ENCODE data around the gene MVK.

Gene MVK

DNA sequence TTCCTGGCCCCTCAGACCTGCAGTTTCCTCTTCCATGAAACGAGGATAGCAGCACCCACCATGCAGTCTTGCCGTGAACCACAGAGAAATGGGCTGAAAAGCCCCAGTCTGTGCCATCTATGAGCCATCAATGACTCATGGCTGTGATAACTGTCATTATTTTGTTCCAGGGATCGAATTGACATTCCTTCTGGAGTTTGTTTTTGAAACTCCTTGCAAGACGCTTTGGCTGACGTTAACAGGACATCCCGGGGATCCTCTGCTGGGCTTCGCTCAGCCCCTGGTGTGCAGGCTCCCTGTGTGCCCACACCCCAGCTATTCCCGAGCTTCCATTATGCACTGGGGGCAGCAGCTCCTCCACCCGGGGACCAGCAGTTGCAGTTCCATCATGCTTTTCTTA lies 34.1 kb upstream of the MVK start:
- H3K4me3 ChIP-seq (ENCODE audit: low read depth, low read length), result no peak overlapping the region
- TF ChIP-seq, protein P1, sequence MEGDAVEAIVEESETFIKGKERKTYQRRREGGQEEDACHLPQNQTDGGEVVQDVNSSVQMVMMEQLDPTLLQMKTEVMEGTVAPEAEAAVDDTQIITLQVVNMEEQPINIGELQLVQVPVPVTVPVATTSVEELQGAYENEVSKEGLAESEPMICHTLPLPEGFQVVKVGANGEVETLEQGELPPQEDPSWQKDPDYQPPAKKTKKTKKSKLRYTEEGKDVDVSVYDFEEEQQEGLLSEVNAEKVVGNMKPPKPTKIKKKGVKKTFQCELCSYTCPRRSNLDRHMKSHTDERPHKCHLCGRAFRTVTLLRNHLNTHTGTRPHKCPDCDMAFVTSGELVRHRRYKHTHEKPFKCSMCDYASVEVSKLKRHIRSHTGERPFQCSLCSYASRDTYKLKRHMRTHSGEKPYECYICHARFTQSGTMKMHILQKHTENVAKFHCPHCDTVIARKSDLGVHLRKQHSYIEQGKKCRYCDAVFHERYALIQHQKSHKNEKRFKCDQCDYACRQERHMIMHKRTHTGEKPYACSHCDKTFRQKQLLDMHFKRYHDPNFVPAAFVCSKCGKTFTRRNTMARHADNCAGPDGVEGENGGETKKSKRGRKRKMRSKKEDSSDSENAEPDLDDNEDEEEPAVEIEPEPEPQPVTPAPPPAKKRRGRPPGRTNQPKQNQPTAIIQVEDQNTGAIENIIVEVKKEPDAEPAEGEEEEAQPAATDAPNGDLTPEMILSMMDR (IDR thresholded peaks at IDR 0.05; ENCODE audit: borderline replicate concordance, insufficient read depth, low read depth, low read length), result no peak

DNA sequence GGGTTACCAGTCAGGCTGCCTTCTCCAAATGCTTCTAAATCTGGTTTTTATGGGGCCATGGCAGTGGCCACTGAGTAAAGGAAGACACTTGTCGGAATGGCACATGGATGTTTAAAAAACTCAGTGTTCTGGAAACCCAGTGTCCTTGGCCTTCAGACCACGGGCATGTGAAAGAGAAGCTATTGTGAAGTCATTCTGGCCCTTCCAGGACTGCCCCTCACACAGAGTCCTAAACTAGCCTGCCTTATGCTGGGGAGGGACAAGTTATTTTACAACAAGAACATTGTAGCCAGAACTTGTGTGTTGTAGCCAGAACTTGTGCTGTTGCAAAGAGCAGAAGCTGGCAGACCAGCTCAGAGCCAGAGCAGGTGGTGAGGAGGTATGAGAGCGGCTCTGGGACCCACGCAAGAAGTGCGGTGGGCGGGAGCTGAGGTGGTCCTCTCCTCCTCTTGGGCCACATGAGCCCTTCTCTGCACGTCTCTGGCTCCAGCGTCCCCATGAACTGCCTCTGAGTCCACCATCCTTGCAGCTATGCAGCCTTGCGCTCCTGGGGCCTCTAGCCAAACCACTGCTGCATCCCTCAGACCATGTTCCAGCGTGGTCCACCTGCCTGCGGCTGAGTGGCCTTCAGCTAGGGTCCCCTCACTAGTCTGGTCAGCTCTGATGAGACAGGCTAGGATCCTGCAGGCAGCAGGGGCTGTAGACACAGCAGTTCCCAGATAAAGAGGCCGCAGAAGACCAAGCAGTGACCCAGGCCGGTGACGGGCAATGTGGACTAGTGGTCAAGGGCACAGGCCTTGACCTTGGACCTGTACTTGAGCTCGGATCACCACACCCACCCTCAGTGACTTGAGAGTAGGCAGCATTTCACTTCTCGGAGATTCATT lies 32.8 kb upstream of the MVK start:
- no peak overlapping the region for H3K4me3 ChIP-seq (ENCODE audit: low read depth, low read length)
- TF ChIP-seq, protein P1 (IDR thresholded peaks at IDR 0.05; ENCODE audit: borderline replicate concordance, insufficient read depth, low read depth, low read length), result no peak

DNA sequence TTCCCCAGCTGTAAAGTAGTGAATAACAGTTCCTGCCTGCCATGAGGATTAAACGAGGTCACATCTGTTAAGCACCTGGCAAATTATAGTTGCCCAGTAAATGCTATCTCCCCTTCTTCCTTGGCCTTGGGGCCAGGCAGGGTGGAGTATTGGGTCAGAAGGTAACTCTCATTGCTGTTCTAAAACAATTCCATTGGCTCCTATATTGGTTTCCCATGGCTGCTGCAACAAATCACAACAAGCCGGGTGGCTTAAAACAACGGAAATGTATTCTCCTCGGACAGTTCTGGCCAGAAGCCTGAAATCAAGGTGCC lies 32.2 kb upstream of the MVK start:
- TF ChIP-seq, protein P1 (IDR thresholded peaks at IDR 0.05; ENCODE audit: borderline replicate concordance, insufficient read depth, low read depth, low read length), result no peak
- H3K4me3 ChIP-seq (ENCODE audit: low read depth, low read length), result no peak overlapping the region

DNA sequence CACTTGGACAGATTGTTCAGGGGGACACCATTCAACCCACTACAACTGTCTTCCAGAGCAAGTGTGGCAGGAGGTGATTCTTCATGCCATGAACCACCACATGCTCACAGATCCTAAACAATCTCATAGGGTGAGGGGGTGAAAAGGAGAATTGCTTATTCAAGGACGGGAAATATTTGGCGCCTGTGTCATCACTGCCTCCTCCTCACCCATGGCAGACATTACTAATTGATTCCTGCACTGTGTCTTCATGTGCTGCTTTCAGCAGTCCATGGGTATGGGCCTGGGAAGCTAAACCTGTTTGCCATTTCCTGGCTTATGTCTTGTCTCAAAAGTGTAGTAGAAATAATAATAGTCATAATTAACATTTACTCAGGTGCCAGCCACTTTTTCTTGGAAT lies 31.6 kb upstream of the MVK start:
- H3K4me3 ChIP-seq (ENCODE audit: low read depth, low read length), result no peak overlapping the region
- TF ChIP-seq, protein P1 (IDR thresholded peaks at IDR 0.05; ENCODE audit: borderline replicate concordance, insufficient read depth, low read depth, low read length), result no peak

DNA sequence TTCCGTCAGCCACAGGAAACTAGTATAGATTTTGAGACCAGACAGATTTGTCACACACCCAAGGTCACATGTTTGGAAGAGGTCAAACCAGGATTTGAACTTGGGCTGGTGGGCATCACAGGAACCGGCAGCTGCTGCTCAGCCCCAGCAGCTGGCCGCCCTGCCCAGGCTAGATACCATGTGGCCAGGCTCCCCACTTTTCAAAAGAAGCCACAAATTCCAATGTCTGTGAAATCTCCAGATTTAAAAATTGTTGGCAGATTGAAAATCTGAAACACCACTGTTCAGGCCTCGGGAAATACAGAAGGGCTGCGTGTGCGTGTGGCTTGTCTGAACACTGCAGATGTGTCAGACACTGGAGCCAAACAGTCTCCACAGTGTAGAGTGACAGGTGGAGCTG lies 30.7 kb upstream of the MVK start:
- no peak overlapping the region for H3K4me3 ChIP-seq (ENCODE audit: low read depth, low read length)
- TF ChIP-seq, protein P1 (IDR thresholded peaks at IDR 0.05; ENCODE audit: borderline replicate concordance, insufficient read depth, low read depth, low read length), result no peak

DNA sequence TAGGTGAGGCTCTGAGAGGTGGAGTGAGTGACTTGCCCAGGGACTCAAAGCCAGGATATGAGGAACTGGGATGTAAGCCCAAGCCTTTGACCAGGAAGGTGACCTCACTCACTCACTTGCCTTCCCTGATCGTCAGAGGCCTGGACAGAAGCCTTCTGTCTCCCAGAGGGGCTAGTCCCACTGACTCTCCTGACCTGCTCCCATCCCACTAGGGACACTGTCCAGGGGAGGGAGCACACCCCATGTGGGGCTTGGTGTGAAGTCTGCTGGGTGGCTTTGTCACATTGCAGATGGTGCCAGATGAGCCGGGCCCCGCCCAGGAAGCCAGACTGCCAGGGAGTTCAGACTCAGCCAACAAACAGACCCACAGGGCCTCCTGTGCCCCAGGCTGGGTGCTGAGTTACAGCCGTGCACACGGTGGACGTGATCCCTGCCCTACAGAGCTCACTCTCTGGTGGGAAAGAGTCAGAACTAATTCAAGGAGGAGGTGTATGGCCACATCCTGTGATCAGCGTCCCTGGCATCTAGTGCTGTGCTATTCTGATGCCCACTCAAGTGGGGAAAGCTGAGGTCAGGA lies 28.6 kb upstream of the MVK start:
- TF ChIP-seq, protein P1 (IDR thresholded peaks at IDR 0.05; ENCODE audit: borderline replicate concordance, insufficient read depth, low read depth, low read length), result no peak
- no peak overlapping the region for H3K4me3 ChIP-seq (ENCODE audit: low read depth, low read length)

DNA sequence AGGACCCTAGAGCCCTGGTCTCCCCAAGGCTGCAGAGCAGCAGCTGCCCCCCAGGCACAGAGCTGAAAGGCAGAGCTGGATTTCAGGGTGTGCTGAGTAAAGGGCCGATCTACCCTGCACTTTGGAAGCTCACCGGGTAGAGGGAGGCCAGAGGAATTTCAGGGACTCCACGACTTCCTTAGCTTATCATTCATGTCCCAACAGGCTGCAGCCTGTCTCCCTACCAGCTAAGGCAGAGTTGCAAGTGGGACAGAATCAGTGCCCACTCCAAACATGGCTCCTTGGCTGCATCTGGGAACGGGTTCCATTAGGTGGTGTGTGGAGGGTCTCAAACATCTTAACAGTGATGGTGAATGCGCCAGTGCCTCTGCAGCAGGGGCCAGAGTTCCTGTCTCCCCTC lies 27.8 kb upstream of the MVK start:
- no peak overlapping the region for H3K4me3 ChIP-seq (ENCODE audit: low read depth, low read length)
- TF ChIP-seq, protein P1 (IDR thresholded peaks at IDR 0.05; ENCODE audit: borderline replicate concordance, insufficient read depth, low read depth, low read length), result no peak

All from GM12875 (cell line).